ENCODE data around the gene HELT. TPM values are rescaled to one million over a fixed set of nuclear protein-coding genes. Genes with fewer than 3 reads are reported as not detected.
"Not testable (repeated sequence)": the region's sequence is repeated elsewhere in the genome, so short reads cannot be mapped to it uniquely, and the experiment has no call there.

HELT gene
- total and polyA plus RNA-seq, 2 experiments from 2014 or later, result not detected

DNA sequence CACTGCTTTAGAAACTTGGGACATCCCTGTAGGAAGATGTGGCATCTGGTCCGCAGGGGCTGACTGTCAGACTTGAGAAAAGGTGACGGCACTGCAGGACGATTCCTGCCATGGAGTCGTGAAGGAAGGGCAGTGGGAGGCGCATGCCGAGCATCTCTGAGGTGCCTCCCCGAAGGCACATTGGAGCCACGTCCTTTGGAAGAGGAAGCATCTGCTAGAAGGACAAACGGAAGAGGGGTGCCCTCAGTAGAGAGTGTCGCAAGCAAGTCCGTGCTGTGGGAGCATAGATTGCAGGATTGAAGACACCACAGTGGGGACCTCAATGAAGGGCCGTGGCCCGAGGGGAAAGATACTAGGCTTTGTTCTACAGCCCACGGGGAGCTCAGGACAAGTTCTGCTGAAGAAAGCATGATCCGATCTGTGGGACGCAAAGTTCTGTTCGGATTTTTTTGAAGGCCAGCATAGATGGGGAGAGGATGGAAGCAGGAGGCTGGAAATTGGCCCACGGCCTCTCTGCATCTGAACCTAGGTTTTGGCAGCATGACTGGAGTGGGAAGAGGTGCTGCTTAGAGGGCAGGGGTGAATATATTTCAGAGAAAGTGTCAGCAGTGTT, 24.2 kb upstream of the HELT start:
- Histone ChIP-seq H3K4me1 (ENCODE audit: insufficient read depth) (no peaks in the 10 kb centered on the region), H3K4me2 (no peak overlapping the region), H3K9me3 (ENCODE audit: low read depth) (no peaks in the 10 kb centered on the region), H3K36me3 (replicated peaks; ENCODE audit: insufficient read depth, low read depth) (no peaks in the 10 kb centered on the region), H3K79me2 (no peaks in the 10 kb centered on the region), H2AFZ (no peak overlapping the region), H3K4me3 (no peak overlapping the region), H4K20me1 (ENCODE audit: insufficient read depth, poor library complexity, severe bottlenecking) (no peaks in the 10 kb centered on the region), H3K27ac (no peak overlapping the region), H3K9me2 (replicated peaks; ENCODE audit: insufficient read depth) (no peaks in the 10 kb centered on the region), H3K27me3 (no peaks in the 10 kb centered on the region)
- no peak for DNase-seq (ENCODE audit: low spot score)
- 93% methylated on average over 18 of the region's 18 CpGs for WGBS (ENCODE audit: low lambda C conversion rate, missing lambda C conversion rate)
- TF ChIP-seq EZH2phosphoT487 (IDR thresholded peaks at IDR 0.05; ENCODE audit: low read depth, severe bottlenecking, unreplicated experiment) (no peak), EZH2 (IDR thresholded peaks at IDR 0.05; ENCODE audit: borderline replicate concordance) (no peak)

DNA sequence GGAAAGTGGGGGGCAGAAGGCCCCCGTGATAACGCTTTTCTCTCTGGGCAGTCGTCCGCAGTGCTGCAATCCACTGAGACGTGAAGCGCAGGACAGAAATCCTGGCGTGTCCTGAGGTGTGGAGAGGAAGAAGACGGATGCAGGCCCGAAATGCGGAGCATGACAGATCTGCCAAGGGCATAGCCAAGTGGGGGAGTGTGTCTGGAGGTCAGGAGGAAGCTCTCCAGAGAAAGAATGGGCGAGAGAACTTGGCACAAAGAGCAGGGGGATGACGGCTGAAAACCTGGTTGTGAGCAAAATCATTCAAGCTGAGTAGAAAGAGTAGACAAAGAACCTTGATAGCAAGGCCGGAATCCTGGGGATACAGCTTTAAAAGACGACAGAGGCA, 23.7 kb upstream of the HELT start:
- 86% methylated on average over 14 of the region's 14 CpGs for WGBS (ENCODE audit: low lambda C conversion rate, missing lambda C conversion rate)
- H3K9me2 ChIP-seq (replicated peaks; ENCODE audit: insufficient read depth), result no peaks in the 10 kb centered on the region

DNA sequence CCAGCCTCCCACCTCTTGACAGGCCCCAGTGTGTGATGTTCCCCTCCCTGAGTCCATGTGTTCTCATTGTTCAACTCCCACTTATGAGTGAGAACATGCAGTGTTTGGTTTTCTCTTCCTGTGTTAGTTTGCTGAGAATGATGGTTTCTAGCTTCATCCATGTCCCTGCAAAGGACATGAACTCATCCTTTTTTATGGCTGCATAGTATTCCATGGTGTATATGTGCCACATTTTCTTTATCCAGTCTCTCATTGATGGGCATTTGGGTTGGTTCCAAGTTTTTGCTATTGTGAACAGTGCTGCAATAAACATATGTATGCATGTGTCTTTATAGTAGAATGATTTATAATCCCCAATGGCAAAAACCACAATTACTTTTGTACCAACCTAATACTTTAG, 20.6 kb upstream of the HELT start:
- not testable (repeated sequence) for H3K4me2 ChIP-seq; H4K20me1 ChIP-seq (ENCODE audit: insufficient read depth, poor library complexity, severe bottlenecking); DNase-seq (ENCODE audit: low spot score); H3K4me1 ChIP-seq (ENCODE audit: insufficient read depth); H2AFZ ChIP-seq; H3K4me3 ChIP-seq; H3K79me2 ChIP-seq; H3K9me3 ChIP-seq (ENCODE audit: low read depth); H3K36me3 ChIP-seq (replicated peaks; ENCODE audit: insufficient read depth, low read depth); H3K27me3 ChIP-seq; H3K27ac ChIP-seq; H3K9me2 ChIP-seq (replicated peaks; ENCODE audit: insufficient read depth)

More for the DNA sequence above, 23.7 kb upstream of the HELT start:
- TF ChIP-seq EZH2phosphoT487 (IDR thresholded peaks at IDR 0.05; ENCODE audit: low read depth, severe bottlenecking, unreplicated experiment) (no peak), EZH2 (IDR thresholded peaks at IDR 0.05; ENCODE audit: borderline replicate concordance) (no peak)
- TF ChIP-seq, protein P1, sequence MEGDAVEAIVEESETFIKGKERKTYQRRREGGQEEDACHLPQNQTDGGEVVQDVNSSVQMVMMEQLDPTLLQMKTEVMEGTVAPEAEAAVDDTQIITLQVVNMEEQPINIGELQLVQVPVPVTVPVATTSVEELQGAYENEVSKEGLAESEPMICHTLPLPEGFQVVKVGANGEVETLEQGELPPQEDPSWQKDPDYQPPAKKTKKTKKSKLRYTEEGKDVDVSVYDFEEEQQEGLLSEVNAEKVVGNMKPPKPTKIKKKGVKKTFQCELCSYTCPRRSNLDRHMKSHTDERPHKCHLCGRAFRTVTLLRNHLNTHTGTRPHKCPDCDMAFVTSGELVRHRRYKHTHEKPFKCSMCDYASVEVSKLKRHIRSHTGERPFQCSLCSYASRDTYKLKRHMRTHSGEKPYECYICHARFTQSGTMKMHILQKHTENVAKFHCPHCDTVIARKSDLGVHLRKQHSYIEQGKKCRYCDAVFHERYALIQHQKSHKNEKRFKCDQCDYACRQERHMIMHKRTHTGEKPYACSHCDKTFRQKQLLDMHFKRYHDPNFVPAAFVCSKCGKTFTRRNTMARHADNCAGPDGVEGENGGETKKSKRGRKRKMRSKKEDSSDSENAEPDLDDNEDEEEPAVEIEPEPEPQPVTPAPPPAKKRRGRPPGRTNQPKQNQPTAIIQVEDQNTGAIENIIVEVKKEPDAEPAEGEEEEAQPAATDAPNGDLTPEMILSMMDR (IDR thresholded peaks at IDR 0.05; ENCODE audit: poor library complexity), result no peak
- no peak for DNase-seq (ENCODE audit: low spot score)
- Histone ChIP-seq H3K79me2 (no peaks in the 10 kb centered on the region), H3K36me3 (replicated peaks; ENCODE audit: insufficient read depth, low read depth) (no peaks in the 10 kb centered on the region), H3K4me2 (no peak overlapping the region), H3K9me3 (ENCODE audit: low read depth) (no peaks in the 10 kb centered on the region), H3K27ac (no peak overlapping the region), H3K4me1 (ENCODE audit: insufficient read depth) (no peaks in the 10 kb centered on the region), H3K4me3 (no peak overlapping the region), H2AFZ (no peak overlapping the region), H4K20me1 (ENCODE audit: insufficient read depth, poor library complexity, severe bottlenecking) (no peaks in the 10 kb centered on the region), H3K27me3 (no peaks in the 10 kb centered on the region)

GRCh38 chr4:185002784-185003183, 15.5 kb upstream of the HELT start:
- no peaks in the 10 kb centered on the region for H3K9me2 ChIP-seq (replicated peaks; ENCODE audit: insufficient read depth)
- no peak overlapping the region for H3K4me3 ChIP-seq
- TF ChIP-seq, protein P1 (IDR thresholded peaks at IDR 0.05; ENCODE audit: poor library complexity), result no peak
- no peak for TF ChIP-seq EZH2phosphoT487 (IDR thresholded peaks at IDR 0.05; ENCODE audit: low read depth, severe bottlenecking, unreplicated experiment)
- TF ChIP-seq EZH2 (IDR thresholded peaks at IDR 0.05; ENCODE audit: borderline replicate concordance), result no peak
- no peak overlapping the region for H2AFZ ChIP-seq
- 87% methylated on average over 11 of the region's 11 CpGs for WGBS (ENCODE audit: low lambda C conversion rate, missing lambda C conversion rate)
- no peak overlapping the region for H3K4me2 ChIP-seq
- no peak for DNase-seq (ENCODE audit: low spot score)
- H3K27ac ChIP-seq, result no peak overlapping the region
- no peaks in the 10 kb centered on the region for H3K9me3 ChIP-seq (ENCODE audit: low read depth)
- H3K27me3 ChIP-seq, result peaks cover 15% of the 10 kb centered on the region
- H4K20me1 ChIP-seq (ENCODE audit: insufficient read depth, poor library complexity, severe bottlenecking), result no peaks in the 10 kb centered on the region
- H3K4me1 ChIP-seq (ENCODE audit: insufficient read depth), result no peaks in the 10 kb centered on the region
- no peaks in the 10 kb centered on the region for H3K79me2 ChIP-seq
- no peaks in the 10 kb centered on the region for H3K36me3 ChIP-seq (replicated peaks; ENCODE audit: insufficient read depth, low read depth)
